Measurements from ENCODE around the gene FNDC8. TPM values are rescaled to one million over a fixed set of nuclear protein-coding genes. Genes with fewer than 3 reads are reported as not detected.

Gene FNDC8
- total and polyA plus RNA-seq, 9 of the 15 experiments (the other 6 are each of a cell fraction or from before 2014, with no cell fraction given): 0.04 TPM; not detected in 8

- no peak for TF ChIP-seq VEZF1 (CRISPR knock-in tag; IDR thresholded peaks at IDR 0.05)
- 0 out of 2 replicates have a peak, but pooled peaks have one; percentile 10 for TF ChIP-seq SMARCA5 (IDR thresholded peaks at IDR 0.05)
- no peak for TF ChIP-seq TOE1 (IDR thresholded peaks at IDR 0.05; ENCODE audit: borderline replicate concordance)
- TF ChIP-seq TOE1 (CRISPR knock-in tag; IDR thresholded peaks at IDR 0.05; ENCODE audit: borderline replicate concordance, low read depth): no peak
- no peak for TF ChIP-seq GTF2F1 (IDR thresholded peaks at IDR 0.05; ENCODE audit: low read depth, low read length)
- TF ChIP-seq ZNF398 (CRISPR knock-in tag; IDR thresholded peaks at IDR 0.05): no peak
- TF ChIP-seq ZNF830 (CRISPR knock-in tag; IDR thresholded peaks at IDR 0.05): no peak
- TF ChIP-seq ZFX (CRISPR knock-in tag; IDR thresholded peaks at IDR 0.05): no peak
- TF ChIP-seq ZNF253 (CRISPR knock-in tag; conservative IDR thresholded peaks at IDR 0.05): no peak
- no peak for TF ChIP-seq ZNF12 (CRISPR knock-in tag; IDR thresholded peaks at IDR 0.05)
- TF ChIP-seq ZNF431 (CRISPR knock-in tag; IDR thresholded peaks at IDR 0.05): no peak
- TF ChIP-seq NONO (IDR thresholded peaks at IDR 0.05; ENCODE audit: low read depth in 2 of 2, low read length in 1 of 2): no peak
- TF ChIP-seq DEAF1 (CRISPR knock-in tag; IDR thresholded peaks at IDR 0.05): no peak
- no peak for TF ChIP-seq NUFIP1 (IDR thresholded peaks at IDR 0.05; ENCODE audit: partially characterized antibody)
- TF ChIP-seq LEF1 (IDR thresholded peaks at IDR 0.05): no peak
- TF ChIP-seq C11orf30 (IDR thresholded peaks at IDR 0.05; ENCODE audit: low read depth): no peak
- TF ChIP-seq HNRNPUL1 (IDR thresholded peaks at IDR 0.05; ENCODE audit: low read length): no peak
- no peak for TF ChIP-seq SMARCB1 (IDR thresholded peaks at IDR 0.05; ENCODE audit: insufficient read length, low read depth)
- TF ChIP-seq MCM5 (IDR thresholded peaks at IDR 0.05; ENCODE audit: low read depth): no peak
- TF ChIP-seq CC2D1A (IDR thresholded peaks at IDR 0.05): no peak
- no peak for TF ChIP-seq ZNF395 (CRISPR knock-in tag; IDR thresholded peaks at IDR 0.05)
- no peak for TF ChIP-seq ZNF785 (CRISPR knock-in tag; IDR thresholded peaks at IDR 0.05)
- TF ChIP-seq HCFC1 (IDR thresholded peaks at IDR 0.05; ENCODE audit: low read depth, low read length): no peak
- no peak for TF ChIP-seq THRB (CRISPR knock-in tag; conservative IDR thresholded peaks at IDR 0.05)
Measured at GRCh38 chr17:35088356-35088880, 33.0 kb upstream of the FNDC8 start (continued).
